Hepatocyte (in vitro differentiated cells): ENCODE measurements around the gene PROK2. TPM values are rescaled to one million over a fixed set of nuclear protein-coding genes. Genes with fewer than 3 reads are reported as not detected.

Source experiments
- DNase-seq: peaks from one replicate; pipeline ENCODE4 v3.0.0-alpha.2; 2016; ENCODE audit warnings: low spot score
- H2AFZ ChIP-seq: fragments of 200-600 bp; sonication (generic); 2 replicates; pipeline ENCODE4 v1.6.0; 2016; ENCODE audit warnings: antibody characterized with exemption, mild to moderate bottlenecking
- H3K27ac ChIP-seq: fragments of 200-600 bp; sonication (generic); 2 replicates; pipeline ENCODE4 v1.5.1; 2016; ENCODE audit warnings: mild to moderate bottlenecking
- H3K27me3 ChIP-seq: fragments of 200-600 bp; sonication (generic); 2 replicates; pipeline ENCODE4 v1.6.1; 2016
- H3K36me3 ChIP-seq: fragments of 200-600 bp; sonication (generic); replicated peaks from 2 replicates; pipeline ENCODE4 v1.5.1; 2016; ENCODE audit warnings: low read depth; ENCODE audit not compliant: insufficient read depth
- H3K4me1 ChIP-seq: fragments of 200-600 bp; sonication (generic); 2 replicates; pipeline ENCODE4 v1.5.1; 2016; ENCODE audit warnings: mild to moderate bottlenecking, moderate library complexity; ENCODE audit not compliant: insufficient read depth
- H3K4me2 ChIP-seq: fragments of 200-600 bp; sonication (generic); 2 replicates; pipeline ENCODE4 v1.6.0; 2016
- H3K4me3 ChIP-seq: fragments of 200-600 bp; sonication (generic); 2 replicates; pipeline ENCODE4 v1.5.1; 2016; ENCODE audit warnings: mild to moderate bottlenecking
- H3K79me2 ChIP-seq: fragments of 200-600 bp; sonication (generic); 2 replicates; pipeline ENCODE4 v1.6.0; 2017; ENCODE audit warnings: mild to moderate bottlenecking
- H3K9me2 ChIP-seq: fragments of 200-600 bp; sonication (generic); replicated peaks from 2 replicates; pipeline ENCODE4 v1.6.0; 2017; ENCODE audit warnings: mild to moderate bottlenecking; ENCODE audit not compliant: insufficient read depth
- H3K9me3 ChIP-seq: fragments of 200-600 bp; sonication (generic); 2 replicates; pipeline ENCODE4 v1.5.1; 2016; ENCODE audit warnings: low read depth, mild to moderate bottlenecking
- H4K20me1 ChIP-seq: fragments of 200-600 bp; sonication (generic); 2 replicates; pipeline ENCODE4 v1.6.0; 2016; ENCODE audit warnings: mild to moderate bottlenecking; ENCODE audit not compliant: insufficient read depth, poor library complexity, severe bottlenecking
- EZH2 ChIP-seq: fragments of 200-600 bp; sonication (generic); IDR thresholded peaks from 2 replicates; pipeline ENCODE4 v1.6.1; 2016; ENCODE audit warnings: antibody characterized with exemption, mild to moderate bottlenecking, borderline replicate concordance
- EZH2phosphoT487 ChIP-seq: fragments of 200-600 bp; sonication (generic); IDR thresholded peaks from one replicate; pipeline ENCODE4 v1.6.1; 2018; ENCODE audit warnings: antibody characterized with exemption, mild to moderate bottlenecking, low read depth, moderate library complexity; ENCODE audit not compliant: unreplicated experiment, severe bottlenecking
- WGBS: methylation state at CpG from one replicate; pipeline ENCODE4 v1.1.6; 2016; ENCODE audit warnings: low lambda C conversion rate; ENCODE audit errors: missing lambda C conversion rate; 5-methylcytosine and 5-hydroxymethylcytosine counted together
- polyA plus RNA-seq: library from polyadenylated mRNA; unstranded; fragments of >200 nt; fragmentation: Nextera tagmentation; extraction: Ambion mirVana; gene quantifications from 2 replicates; pipeline ENCODE4 v1.2.1, GENCODE V29; 2016
- total RNA-seq: library from RNA; depleted of rRNA; stranded (reverse); fragments of >200 nt; gene quantifications from 2 replicates; pipeline ENCODE4 v1.2.3, GENCODE V29; 2014
- TF ChIP-seq, protein P1 (sequence below): fragments of 200-600 bp; sonication (generic); IDR thresholded peaks from 2 replicates; pipeline ENCODE4 v1.5.1; 2016; ENCODE audit warnings: antibody characterized with exemption, mild to moderate bottlenecking; ENCODE audit not compliant: poor library complexity

The PROK2 gene
- total and polyA plus RNA-seq, 2 experiments from 2014 or later: not detected

- Histone ChIP-seq H2AFZ (no peak overlapping the region), H3K36me3 (no peaks in the 10 kb centered on the region), H3K4me3 (no peak overlapping the region), H4K20me1 (no peaks in the 10 kb centered on the region), H3K27me3 (peaks cover 29% of the 10 kb centered on the region), H3K9me2 (no peaks in the 10 kb centered on the region), H3K79me2 (no peaks in the 10 kb centered on the region), H3K4me1 (no peaks in the 10 kb centered on the region), H3K9me3 (no peaks in the 10 kb centered on the region), H3K27ac (no peak overlapping the region), H3K4me2 (no peak overlapping the region)
- DNase-seq: no peak
- TF ChIP-seq EZH2: no peak
- TF ChIP-seq EZH2phosphoT487: no peak
- TF ChIP-seq, protein P1, sequence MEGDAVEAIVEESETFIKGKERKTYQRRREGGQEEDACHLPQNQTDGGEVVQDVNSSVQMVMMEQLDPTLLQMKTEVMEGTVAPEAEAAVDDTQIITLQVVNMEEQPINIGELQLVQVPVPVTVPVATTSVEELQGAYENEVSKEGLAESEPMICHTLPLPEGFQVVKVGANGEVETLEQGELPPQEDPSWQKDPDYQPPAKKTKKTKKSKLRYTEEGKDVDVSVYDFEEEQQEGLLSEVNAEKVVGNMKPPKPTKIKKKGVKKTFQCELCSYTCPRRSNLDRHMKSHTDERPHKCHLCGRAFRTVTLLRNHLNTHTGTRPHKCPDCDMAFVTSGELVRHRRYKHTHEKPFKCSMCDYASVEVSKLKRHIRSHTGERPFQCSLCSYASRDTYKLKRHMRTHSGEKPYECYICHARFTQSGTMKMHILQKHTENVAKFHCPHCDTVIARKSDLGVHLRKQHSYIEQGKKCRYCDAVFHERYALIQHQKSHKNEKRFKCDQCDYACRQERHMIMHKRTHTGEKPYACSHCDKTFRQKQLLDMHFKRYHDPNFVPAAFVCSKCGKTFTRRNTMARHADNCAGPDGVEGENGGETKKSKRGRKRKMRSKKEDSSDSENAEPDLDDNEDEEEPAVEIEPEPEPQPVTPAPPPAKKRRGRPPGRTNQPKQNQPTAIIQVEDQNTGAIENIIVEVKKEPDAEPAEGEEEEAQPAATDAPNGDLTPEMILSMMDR: no peak
- 52% methylated on average over 1 of the region's 1 CpG for WGBS
Observed at GRCh38 chr3:71771884-71772283, 13.1 kb downstream of the PROK2 start.

- Histone ChIP-seq H3K9me3 (no peaks in the 10 kb centered on the region), H3K4me2 (no peak overlapping the region), H4K20me1 (no peaks in the 10 kb centered on the region), H3K27me3 (peaks cover 29% of the 10 kb centered on the region), H3K36me3 (no peaks in the 10 kb centered on the region), H3K4me3 (no peak overlapping the region), H2AFZ (no peak overlapping the region), H3K9me2 (no peaks in the 10 kb centered on the region), H3K79me2 (no peaks in the 10 kb centered on the region), H3K27ac (no peak overlapping the region), H3K4me1 (no peaks in the 10 kb centered on the region)
- TF ChIP-seq, protein P1: no peak
- TF ChIP-seq EZH2phosphoT487: no peak
- TF ChIP-seq EZH2: no peak
- DNase-seq: no peak
- 82% methylated on average over 5 of the region's 5 CpGs for WGBS
Observed at GRCh38 chr3:71771126-71771525, 13.8 kb downstream of the PROK2 start.

DNA sequence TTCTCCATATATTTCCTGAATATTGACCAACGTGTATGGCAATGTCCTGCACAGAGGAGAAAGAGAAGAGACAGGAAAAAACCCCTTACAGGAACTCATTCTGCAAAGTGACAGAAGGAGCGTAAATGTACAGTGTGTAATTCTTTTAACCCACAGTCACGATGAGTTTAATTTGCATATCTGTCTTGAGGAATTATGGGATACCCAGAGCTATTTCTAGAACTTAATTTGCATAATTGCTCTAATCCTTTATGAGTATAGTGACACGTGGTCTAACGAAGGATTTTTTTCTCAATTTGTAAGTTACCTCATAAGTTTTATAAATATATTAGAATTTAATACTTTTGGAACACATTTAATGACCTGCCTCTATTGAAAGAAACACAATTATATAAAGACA lies 21.5 kb downstream of the PROK2 start:
- no peaks in the 10 kb centered on the region for H3K36me3 ChIP-seq
- WGBS: 79% methylated on average over 5 of the region's 5 CpGs
- DNase-seq: no peak
- no peak overlapping the region for H3K4me2 ChIP-seq
- H3K4me3 ChIP-seq: no peak overlapping the region
- no peak overlapping the region for H3K27ac ChIP-seq
- H3K9me3 ChIP-seq: no peaks in the 10 kb centered on the region
- no peak overlapping the region for H2AFZ ChIP-seq
- no peaks in the 10 kb centered on the region for H3K9me2 ChIP-seq
- H3K27me3 ChIP-seq: peaks cover 12% of the 10 kb centered on the region
- H3K79me2 ChIP-seq: no peaks in the 10 kb centered on the region
- no peaks in the 10 kb centered on the region for H3K4me1 ChIP-seq
- TF ChIP-seq EZH2phosphoT487: no peak
- TF ChIP-seq, protein P1: no peak
- TF ChIP-seq EZH2: no peak
- H4K20me1 ChIP-seq: no peaks in the 10 kb centered on the region

DNA sequence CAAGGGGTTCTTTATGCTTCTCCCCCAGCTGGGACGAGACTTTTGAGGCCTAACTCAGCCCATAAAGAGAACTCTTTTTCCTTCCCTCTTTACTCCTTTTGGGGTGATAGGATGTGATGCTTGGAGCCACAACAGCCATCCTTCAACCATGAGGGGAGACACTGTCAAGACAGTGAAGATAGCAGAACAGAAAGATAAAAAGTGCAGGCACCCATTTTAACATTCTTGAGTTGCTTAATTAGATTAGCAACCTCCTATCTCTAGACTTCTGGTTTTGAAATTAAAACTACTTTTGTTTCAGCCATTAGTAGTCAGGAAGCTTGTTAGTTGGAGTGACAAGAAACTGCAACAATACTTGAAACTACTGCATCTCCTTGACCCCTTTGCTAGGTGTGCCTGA lies 24.8 kb downstream of the PROK2 start:
- no peak for DNase-seq
- Histone ChIP-seq H3K4me3 (no peak overlapping the region), H3K79me2 (no peaks in the 10 kb centered on the region), H3K36me3 (no peaks in the 10 kb centered on the region), H4K20me1 (no peaks in the 10 kb centered on the region), H3K27me3 (peaks cover 39% of the 10 kb centered on the region), H3K4me1 (no peaks in the 10 kb centered on the region), H2AFZ (no peak overlapping the region), H3K9me3 (no peaks in the 10 kb centered on the region), H3K4me2 (no peak overlapping the region), H3K9me2 (no peaks in the 10 kb centered on the region), H3K27ac (no peak overlapping the region)
- no peak for TF ChIP-seq EZH2phosphoT487
- TF ChIP-seq EZH2: no peak
- TF ChIP-seq, protein P1: no peak
- 87% methylated on average over 1 of the region's 1 CpG for WGBS
